ENCODE results near the gene GUCA1C.

The GUCA1C gene

DNA sequence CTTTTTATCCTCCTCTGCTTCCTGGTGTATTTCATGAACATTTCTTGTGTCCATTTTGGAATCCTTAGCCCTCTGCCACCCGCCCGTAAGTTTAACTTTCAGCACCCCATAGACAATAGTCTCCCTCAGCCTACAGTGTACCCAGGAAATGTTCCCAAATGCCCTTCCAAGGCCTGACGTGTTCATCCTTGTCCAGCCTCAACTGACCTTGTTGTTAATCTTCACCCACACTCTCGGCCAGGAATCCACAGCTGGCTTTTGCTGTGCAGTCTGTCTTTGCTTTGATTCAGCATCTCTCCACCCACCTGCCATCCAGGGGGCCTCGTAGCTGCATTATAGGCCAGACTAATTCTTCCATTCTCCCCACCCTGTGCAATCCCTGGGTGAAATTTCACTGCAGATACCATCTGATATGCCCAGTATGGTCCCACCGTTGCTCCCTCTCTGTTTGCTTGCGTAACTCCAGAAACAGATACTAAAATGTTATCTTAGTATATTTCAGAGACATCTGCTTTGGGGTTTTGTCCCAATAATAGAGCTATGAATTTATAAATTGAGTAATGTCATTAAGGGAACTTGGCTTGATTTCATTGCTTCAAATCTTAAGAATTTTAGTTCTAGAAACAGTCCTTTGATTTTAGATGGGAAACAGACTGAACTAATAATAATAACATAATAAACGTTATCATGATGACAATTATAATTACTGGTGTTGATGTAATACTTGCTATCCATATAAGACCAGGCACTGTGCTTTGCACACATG lies 16.6 kb downstream of the GUCA1C start:
- H3K27me3 ChIP-seq (replicated peaks; ENCODE audit: insufficient read depth, low read length) = no peaks in the 10 kb centered on the region
- H3K4me3 ChIP-seq (ENCODE audit: low read length) = no peak overlapping the region
- H3F3A ChIP-seq (ENCODE audit: insufficient read depth, low read length) = no peaks in the 10 kb centered on the region
- TF ChIP-seq EZH2phosphoT487 (IDR thresholded peaks at IDR 0.05; ENCODE audit: low read length) (no peak), EZH2 (optimal IDR thresholded peaks at IDR 0.05; ENCODE audit: low read depth, low read length) (no peak)
- TF ChIP-seq, protein P1, sequence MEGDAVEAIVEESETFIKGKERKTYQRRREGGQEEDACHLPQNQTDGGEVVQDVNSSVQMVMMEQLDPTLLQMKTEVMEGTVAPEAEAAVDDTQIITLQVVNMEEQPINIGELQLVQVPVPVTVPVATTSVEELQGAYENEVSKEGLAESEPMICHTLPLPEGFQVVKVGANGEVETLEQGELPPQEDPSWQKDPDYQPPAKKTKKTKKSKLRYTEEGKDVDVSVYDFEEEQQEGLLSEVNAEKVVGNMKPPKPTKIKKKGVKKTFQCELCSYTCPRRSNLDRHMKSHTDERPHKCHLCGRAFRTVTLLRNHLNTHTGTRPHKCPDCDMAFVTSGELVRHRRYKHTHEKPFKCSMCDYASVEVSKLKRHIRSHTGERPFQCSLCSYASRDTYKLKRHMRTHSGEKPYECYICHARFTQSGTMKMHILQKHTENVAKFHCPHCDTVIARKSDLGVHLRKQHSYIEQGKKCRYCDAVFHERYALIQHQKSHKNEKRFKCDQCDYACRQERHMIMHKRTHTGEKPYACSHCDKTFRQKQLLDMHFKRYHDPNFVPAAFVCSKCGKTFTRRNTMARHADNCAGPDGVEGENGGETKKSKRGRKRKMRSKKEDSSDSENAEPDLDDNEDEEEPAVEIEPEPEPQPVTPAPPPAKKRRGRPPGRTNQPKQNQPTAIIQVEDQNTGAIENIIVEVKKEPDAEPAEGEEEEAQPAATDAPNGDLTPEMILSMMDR (IDR thresholded peaks at IDR 0.05; ENCODE audit: low read length) = no peak
- H3K9me2 ChIP-seq (replicated peaks; ENCODE audit: insufficient read depth, low read length) = no peaks in the 10 kb centered on the region
- H2AFZ ChIP-seq (ENCODE audit: low read length) = no peak overlapping the region
- H3K4me2 ChIP-seq (ENCODE audit: low read depth, low read length) = no peak overlapping the region
- no peak overlapping the region for H3K27ac ChIP-seq (ENCODE audit: low read length)
- no peaks in the 10 kb centered on the region for H3K4me1 ChIP-seq (ENCODE audit: low read length)
- no peaks in the 10 kb centered on the region for H3K79me2 ChIP-seq (ENCODE audit: low read length)
- DNase-seq = no peak
- H3K9me3 ChIP-seq (replicated peaks; ENCODE audit: insufficient read depth, low read length) = no peaks in the 10 kb centered on the region
- no peaks in the 10 kb centered on the region for H4K20me1 ChIP-seq (ENCODE audit: insufficient read depth, low read length)
- H3K9ac ChIP-seq (ENCODE audit: low read length) = no peak overlapping the region
- H3K36me3 ChIP-seq (replicated peaks; ENCODE audit: insufficient read depth, low read length) = no peaks in the 10 kb centered on the region

- Histone ChIP-seq H3K36me3 (replicated peaks; ENCODE audit: insufficient read depth, low read length) (no peaks in the 10 kb centered on the region), H4K20me1 (ENCODE audit: insufficient read depth, low read length) (no peaks in the 10 kb centered on the region)
Observed at GRCh38 chr3:108931035-108931434, 22.6 kb downstream of the GUCA1C start.

GRCh38 chr3:108918866-108919265 lies 34.8 kb downstream of the GUCA1C start:
- H3K36me3 ChIP-seq (replicated peaks; ENCODE audit: insufficient read depth, low read length) = no peaks in the 10 kb centered on the region
- H3K27me3 ChIP-seq (replicated peaks; ENCODE audit: insufficient read depth, low read length) = no peaks in the 10 kb centered on the region
- H3K9me2 ChIP-seq (replicated peaks; ENCODE audit: insufficient read depth, low read length) = no peaks in the 10 kb centered on the region
- no peaks in the 10 kb centered on the region for H3K4me1 ChIP-seq (ENCODE audit: low read length)
- no peak for DNase-seq
- H3K79me2 ChIP-seq (ENCODE audit: low read length) = no peaks in the 10 kb centered on the region
- H3K4me2 ChIP-seq (ENCODE audit: low read depth, low read length) = no peak overlapping the region
- no peak overlapping the region for H3K27ac ChIP-seq (ENCODE audit: low read length)
- H4K20me1 ChIP-seq (ENCODE audit: insufficient read depth, low read length) = no peaks in the 10 kb centered on the region
- no peak overlapping the region for H3K9ac ChIP-seq (ENCODE audit: low read length)
- TF ChIP-seq EZH2phosphoT487 (IDR thresholded peaks at IDR 0.05; ENCODE audit: low read length) (no peak), EZH2 (optimal IDR thresholded peaks at IDR 0.05; ENCODE audit: low read depth, low read length) (no peak)
- TF ChIP-seq, protein P1 (IDR thresholded peaks at IDR 0.05; ENCODE audit: low read length) = no peak
- no peaks in the 10 kb centered on the region for H3K9me3 ChIP-seq (replicated peaks; ENCODE audit: insufficient read depth, low read length)
- no peak overlapping the region for H3K4me3 ChIP-seq (ENCODE audit: low read length)
- no peak overlapping the region for H2AFZ ChIP-seq (ENCODE audit: low read length)
- H3F3A ChIP-seq (ENCODE audit: insufficient read depth, low read length) = no peaks in the 10 kb centered on the region

More at GRCh38 chr3:108931035-108931434, 22.6 kb downstream of the GUCA1C start:
- Histone ChIP-seq H3F3A (ENCODE audit: insufficient read depth, low read length) (no peaks in the 10 kb centered on the region), H2AFZ (ENCODE audit: low read length) (no peak overlapping the region), H3K27ac (ENCODE audit: low read length) (no peak overlapping the region), H3K4me1 (ENCODE audit: low read length) (no peaks in the 10 kb centered on the region), H3K9me2 (replicated peaks; ENCODE audit: insufficient read depth, low read length) (no peaks in the 10 kb centered on the region), H3K27me3 (replicated peaks; ENCODE audit: insufficient read depth, low read length) (no peaks in the 10 kb centered on the region), H3K79me2 (ENCODE audit: low read length) (no peaks in the 10 kb centered on the region), H3K9ac (ENCODE audit: low read length) (no peak overlapping the region), H3K4me2 (ENCODE audit: low read depth, low read length) (no peak overlapping the region), H3K4me3 (ENCODE audit: low read length) (no peak overlapping the region), H3K9me3 (replicated peaks; ENCODE audit: insufficient read depth, low read length) (no peaks in the 10 kb centered on the region)
- no peak for DNase-seq
- TF ChIP-seq, protein P1 (IDR thresholded peaks at IDR 0.05; ENCODE audit: low read length) = no peak
- TF ChIP-seq EZH2phosphoT487 (IDR thresholded peaks at IDR 0.05; ENCODE audit: low read length) = no peak
- TF ChIP-seq EZH2 (optimal IDR thresholded peaks at IDR 0.05; ENCODE audit: low read depth, low read length) = no peak
